Karpas-422 (cell line): Measurements from ENCODE around the gene ITIH2. TPM values are rescaled to one million over a fixed set of nuclear protein-coding genes. Genes with fewer than 3 reads are reported as not detected.

Experiments
- DNase-seq: peaks from one replicate; pipeline ENCODE4 v3.0.0-alpha.2; 2015
- H2AFZ ChIP-seq: fragments of 200-600 bp; sonication (generic); 2 replicates; pipeline ENCODE4 v1.6.1; 2014; ENCODE audit warnings: antibody characterized with exemption, low read length, mixed read lengths
- H3K27ac ChIP-seq: fragments of 200-600 bp; sonication (generic); 2 replicates; pipeline ENCODE4 v1.5.1; 2014; ENCODE audit warnings: mild to moderate bottlenecking, low read length, moderate library complexity
- H3K27me3 ChIP-seq: fragments of 200-600 bp; sonication (generic); 2 replicates; pipeline ENCODE4 v1.6.1; 2014; ENCODE audit warnings: low read length, mixed read lengths
- H3K36me3 ChIP-seq: fragments of 200-600 bp; sonication (generic); 2 replicates; pipeline ENCODE4 v1.6.1; 2014; ENCODE audit warnings: low read length, mixed read lengths; ENCODE audit not compliant: insufficient read depth
- H3K4me1 ChIP-seq: fragments of 200-600 bp; sonication (generic); 2 replicates; pipeline ENCODE4 v1.6.1; 2014; ENCODE audit warnings: mild to moderate bottlenecking, low read length, mixed read lengths
- H3K4me2 ChIP-seq: fragments of 200-600 bp; sonication (generic); 2 replicates; pipeline ENCODE4 v1.6.1; 2014; ENCODE audit warnings: low read length, low read depth, mild to moderate bottlenecking; ENCODE audit not compliant: poor library complexity, severe bottlenecking
- H3K4me3 ChIP-seq: fragments of 200-600 bp; sonication (generic); 2 replicates; pipeline ENCODE4 v1.5.1; 2014; ENCODE audit warnings: mild to moderate bottlenecking, antibody characterized with exemption, low read length, mixed read lengths
- H3K79me2 ChIP-seq: fragments of 200-600 bp; sonication (generic); 2 replicates; pipeline ENCODE4 v1.6.1; 2014; ENCODE audit warnings: mild to moderate bottlenecking, low read length, mixed read lengths
- H3K9ac ChIP-seq: fragments of 200-600 bp; sonication (generic); 2 replicates; pipeline ENCODE4 v1.6.0; 2014; ENCODE audit warnings: low read length
- H3K9me2 ChIP-seq: fragments of 200-600 bp; sonication (generic), shearing (Covaris generic); replicated peaks from 2 replicates; pipeline ENCODE4 v1.6.0; 2014; ENCODE audit warnings: mild to moderate bottlenecking, low read length, moderate library complexity; ENCODE audit not compliant: insufficient read depth
- H3K9me3 ChIP-seq: fragments of 300-700, 200-600 bp; sonication (generic); 2 replicates; pipeline ENCODE4 v1.6.1; 2014; ENCODE audit warnings: low read length, mixed read lengths
- H4K20me1 ChIP-seq: fragments of 200-600 bp; sonication (generic); 2 replicates; pipeline ENCODE4 v1.6.1; 2014; ENCODE audit warnings: mild to moderate bottlenecking, antibody characterized with exemption, low read length, low read depth; ENCODE audit not compliant: insufficient read depth
- total RNA-seq: library from RNA; depleted of rRNA; stranded (reverse); fragments of >200 nt; shearing (Covaris generic); gene quantifications from 2 replicates; pipeline ENCODE4 v1.2.3, GENCODE V29; 2014; ENCODE audit warnings: low replicate concordance

The ITIH2 gene
- total RNA-seq, 1 experiment from 2014 or later, result not detected

DNA sequence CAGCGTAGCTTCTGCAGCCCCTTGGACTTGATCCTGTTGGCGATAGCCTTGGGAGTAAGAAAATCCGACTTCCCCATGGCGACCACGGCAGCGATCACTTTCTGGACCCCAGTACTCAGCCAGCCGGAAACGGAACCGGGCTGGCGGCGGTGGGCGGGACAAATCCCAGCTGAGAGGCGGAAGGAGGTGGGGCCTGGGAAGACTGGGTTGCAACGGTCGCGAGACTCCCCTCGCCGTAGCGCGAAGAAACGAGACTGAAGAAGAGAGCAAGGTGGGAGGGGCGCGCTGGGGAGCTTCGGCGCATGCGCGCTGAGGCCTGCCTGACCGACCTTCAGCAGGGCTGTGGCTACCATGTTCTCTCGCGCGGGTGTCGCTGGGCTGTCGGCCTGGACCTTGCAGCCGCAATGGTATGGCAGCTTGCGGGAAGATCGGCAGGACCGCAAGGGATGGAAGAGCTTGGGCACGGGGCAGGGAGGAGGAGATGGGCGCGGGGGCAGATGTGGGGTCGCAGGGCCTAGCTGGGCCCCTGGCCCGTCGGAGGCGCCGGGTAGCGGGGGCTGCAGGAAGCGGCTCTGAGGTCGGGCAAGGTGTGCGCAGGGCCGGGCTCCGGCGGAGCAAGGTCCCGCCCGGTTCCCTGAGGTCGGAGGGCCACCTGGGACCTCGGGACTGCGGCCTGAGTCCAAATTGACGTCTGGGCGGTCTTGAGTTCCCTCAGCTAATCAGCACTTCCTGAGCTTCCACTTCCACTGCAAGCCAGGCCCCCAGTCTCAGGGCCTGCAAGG lies 84.9 kb downstream of the ITIH2 start, which contains the start of the genes ATP5F1C and KIN:
ATP5F1C (plus strand) TSS at position 321 of the 782 bp plus-strand sequence; CDS start at position 352, 31 bp downstream.
KIN (minus strand) TSS at position 137 of the 782 bp plus-strand sequence; CDS start at position 77, 60 bp downstream.
- no peaks in the 10 kb centered on the region; the same call in 1 of the 2 replicates for H3K9me2 ChIP-seq
- no peaks in the 10 kb centered on the region for H3K9me3 ChIP-seq
- H3K27ac ChIP-seq, result peak within 1 kb of the TSS; percentile 66
- peaks cover 46% of the 10 kb centered on the region for H4K20me1 ChIP-seq
- peaks cover 99% of the 10 kb centered on the region for H3K79me2 ChIP-seq
- no peaks in the 10 kb centered on the region for H3K27me3 ChIP-seq
- H3K4me2 ChIP-seq, result peak within 1 kb of the TSS; percentile 99
- H3K9ac ChIP-seq, result peak within 1 kb of the TSS; percentile 96
- DNase-seq, result peak; percentile 98
- peaks cover 47% of the 10 kb centered on the region for H3K4me1 ChIP-seq
- H2AFZ ChIP-seq, result peak within 1 kb of the TSS; percentile 21; the same call in 1 of the 2 replicates
- H3K36me3 ChIP-seq, result peaks cover 15% of the 10 kb centered on the region
- peak within 1 kb of the TSS; percentile 97 for H3K4me3 ChIP-seq

DNA sequence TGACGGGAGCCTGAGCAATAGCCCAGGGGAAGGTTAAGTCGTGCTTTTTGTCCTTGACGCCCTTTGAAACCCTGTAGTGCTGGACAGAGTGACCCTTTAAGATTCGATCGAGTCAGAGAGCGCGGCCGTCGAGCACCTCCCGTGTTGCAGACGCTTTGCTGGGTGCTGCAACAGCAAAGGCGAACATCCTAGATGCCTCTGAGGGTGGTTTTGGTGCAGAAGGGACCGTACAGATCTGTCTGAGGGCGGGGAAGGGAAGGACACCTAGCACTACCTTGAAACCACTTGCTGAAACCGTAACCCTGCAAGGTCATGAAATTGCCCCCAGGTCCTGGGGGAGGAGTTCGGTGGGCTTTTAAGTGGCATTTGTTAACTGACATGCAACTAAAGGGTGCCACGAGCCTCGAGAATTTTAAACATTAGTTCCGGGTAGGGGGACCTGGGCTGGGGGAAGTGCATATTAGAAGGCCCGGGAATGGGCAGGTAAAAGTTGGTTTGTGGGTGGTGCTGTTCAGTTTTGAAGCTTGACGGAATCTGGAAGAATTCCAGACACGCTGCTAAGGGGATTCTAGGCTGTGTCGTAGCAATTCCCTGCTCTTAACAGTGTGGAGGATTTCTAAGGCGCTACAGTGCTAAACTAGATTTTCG lies 85.6 kb downstream of the ITIH2 start:
- H4K20me1 ChIP-seq, result peaks cover 51% of the 10 kb centered on the region
- H3K79me2 ChIP-seq, result peaks cover 99% of the 10 kb centered on the region
- H3K9me2 ChIP-seq, result no peaks in the 10 kb centered on the region
- H3K4me2 ChIP-seq, result peak overlapping the region; percentile 99
- H3K4me1 ChIP-seq, result peaks cover 47% of the 10 kb centered on the region
- peak overlapping the region; percentile 66 for H3K27ac ChIP-seq
- H3K9ac ChIP-seq, result peak overlapping the region; percentile 96
- H3K36me3 ChIP-seq, result peaks cover 9% of the 10 kb centered on the region
- H3K9me3 ChIP-seq, result no peaks in the 10 kb centered on the region
- no peak overlapping the region for H2AFZ ChIP-seq
- DNase-seq, result peak; percentile 56
- peak overlapping the region; percentile 97 for H3K4me3 ChIP-seq
- no peaks in the 10 kb centered on the region for H3K27me3 ChIP-seq

DNA sequence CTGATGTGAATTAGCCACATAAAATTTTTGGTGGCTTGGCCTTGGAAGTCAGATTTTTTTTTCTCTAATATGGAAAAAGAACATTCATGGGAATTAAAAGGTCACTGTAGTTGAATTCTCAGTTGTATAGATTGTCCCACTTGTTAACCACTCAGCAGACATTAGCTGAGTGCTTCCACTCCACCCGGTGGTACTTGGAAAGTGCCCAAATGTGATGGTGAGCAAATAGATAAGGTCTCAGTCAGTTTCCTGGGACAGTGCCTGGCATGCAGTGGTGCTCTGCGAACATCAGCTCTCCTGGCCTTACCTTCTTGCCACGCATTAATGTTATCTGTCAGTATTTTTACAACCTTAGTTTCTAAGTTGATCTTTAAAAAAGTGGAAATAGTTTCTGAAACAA lies 86.3 kb downstream of the ITIH2 start:
- DNase-seq, result no peak
- Histone ChIP-seq H3K9me2 (no peaks in the 10 kb centered on the region), H3K27me3 (no peaks in the 10 kb centered on the region), H3K79me2 (peaks cover 99% of the 10 kb centered on the region), H3K4me1 (peaks cover 47% of the 10 kb centered on the region), H3K4me3 (peak overlapping the region; percentile 97), H3K27ac (peak overlapping the region; percentile 66; the same call in 1 of the 2 replicates), H4K20me1 (peaks cover 57% of the 10 kb centered on the region), H3K4me2 (peak overlapping the region; percentile 99), H3K9me3 (no peaks in the 10 kb centered on the region), H2AFZ (no peak overlapping the region), H3K9ac (peak overlapping the region; percentile 96), H3K36me3 (peaks cover 14% of the 10 kb centered on the region)

DNA sequence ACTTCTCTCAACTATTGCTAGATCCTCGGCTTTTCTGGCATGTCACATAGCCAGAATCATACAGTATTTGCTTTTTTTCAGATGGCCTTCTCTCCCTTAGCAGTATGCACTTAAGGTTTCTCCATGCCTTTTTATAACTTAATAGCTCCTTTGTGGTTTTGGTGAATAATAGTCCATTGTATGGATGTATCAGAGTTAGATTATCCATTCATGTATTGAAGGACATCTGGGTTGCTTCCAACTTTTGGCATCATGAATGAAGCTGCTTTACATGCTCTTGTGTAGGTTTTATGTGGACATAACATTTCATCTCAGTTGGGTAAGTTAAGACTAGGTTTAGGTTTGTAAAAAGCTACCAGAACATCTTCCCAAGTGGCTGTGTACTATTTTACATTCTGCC lies 89.4 kb downstream of the ITIH2 start:
- Histone ChIP-seq H3K27ac (no peak overlapping the region), H3K36me3 (peaks cover 25% of the 10 kb centered on the region), H3K4me2 (no peak overlapping the region), H2AFZ (no peak overlapping the region), H3K4me1 (peaks cover 34% of the 10 kb centered on the region), H3K4me3 (no peak overlapping the region), H3K9ac (no peak overlapping the region), H3K79me2 (peaks cover 96% of the 10 kb centered on the region), H3K9me3 (no peaks in the 10 kb centered on the region), H3K9me2 (no peaks in the 10 kb centered on the region), H4K20me1 (peaks cover 63% of the 10 kb centered on the region), H3K27me3 (no peaks in the 10 kb centered on the region)
- DNase-seq, result no peak

DNA sequence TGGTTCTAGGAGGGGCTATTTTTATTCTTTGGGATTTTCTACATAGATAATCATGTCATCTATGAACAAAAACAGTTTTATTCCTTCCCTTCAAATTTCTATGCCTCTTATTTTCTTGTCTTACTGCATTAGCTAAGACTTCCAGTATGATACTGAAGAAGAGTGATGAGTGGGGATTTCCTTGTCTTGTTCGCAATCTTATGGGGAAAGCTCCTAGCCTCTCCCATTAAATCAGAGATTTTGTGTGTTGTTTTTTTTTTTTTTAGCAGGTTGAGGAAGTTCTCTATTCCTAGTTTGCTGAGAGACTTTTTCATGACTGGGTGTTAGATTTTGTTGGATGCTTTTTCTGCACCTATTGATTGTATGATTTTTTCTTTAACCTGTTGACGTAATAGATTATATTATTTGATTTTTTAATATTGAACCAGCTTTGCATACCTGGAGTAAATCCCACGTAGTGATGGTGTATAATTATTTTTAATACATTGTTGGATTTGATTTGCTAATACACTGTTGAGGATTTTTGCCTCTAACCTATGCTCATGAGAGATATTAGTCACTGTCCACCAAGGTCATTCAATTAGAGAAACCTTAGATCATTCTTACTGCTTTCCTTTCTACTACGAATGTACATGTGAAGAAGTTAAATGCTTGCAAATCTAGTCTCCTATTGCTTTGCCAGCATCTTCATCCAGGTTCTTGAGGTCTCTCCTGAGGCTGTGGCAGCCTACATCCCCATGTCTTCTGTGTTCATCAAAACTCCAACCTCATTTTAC lies 91.3 kb downstream of the ITIH2 start:
- Histone ChIP-seq H3K4me1 (peaks cover 28% of the 10 kb centered on the region), H4K20me1 (peaks cover 52% of the 10 kb centered on the region)

DNA sequence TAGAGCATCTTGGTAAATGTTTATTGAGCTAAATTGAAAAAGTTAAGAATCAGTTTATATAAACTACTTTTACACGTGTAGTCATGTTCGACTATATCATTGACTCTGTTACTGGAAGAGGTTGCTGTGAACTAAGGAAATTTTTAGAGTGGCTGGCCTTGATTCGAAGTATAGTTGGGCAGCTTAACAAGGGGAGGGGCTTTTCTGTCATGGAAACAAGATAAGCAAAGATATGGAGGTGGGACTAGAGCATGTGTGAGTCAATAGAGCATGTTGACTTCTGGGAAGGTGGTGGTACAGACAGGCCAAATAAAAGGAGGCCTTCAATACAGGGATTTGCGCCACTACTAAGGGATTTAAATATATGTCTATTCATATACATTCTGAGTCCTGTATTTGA lies 92.5 kb downstream of the ITIH2 start:
- H3K27me3 ChIP-seq, result no peaks in the 10 kb centered on the region
- no peak overlapping the region for H3K9ac ChIP-seq
- no peaks in the 10 kb centered on the region for H3K9me3 ChIP-seq
- peaks cover 68% of the 10 kb centered on the region for H3K79me2 ChIP-seq
- H3K27ac ChIP-seq, result no peak overlapping the region
- peaks cover 40% of the 10 kb centered on the region for H3K36me3 ChIP-seq
- H3K4me3 ChIP-seq, result no peak overlapping the region
- no peak for DNase-seq
- H4K20me1 ChIP-seq, result peaks cover 40% of the 10 kb centered on the region
- no peaks in the 10 kb centered on the region for H3K9me2 ChIP-seq
- H2AFZ ChIP-seq, result no peak overlapping the region
- no peak overlapping the region for H3K4me2 ChIP-seq
- peaks cover 17% of the 10 kb centered on the region for H3K4me1 ChIP-seq

More for the DNA sequence above, 91.3 kb downstream of the ITIH2 start:
- Histone ChIP-seq H3K9ac (no peak overlapping the region), H3K27me3 (no peaks in the 10 kb centered on the region), H3K36me3 (peaks cover 37% of the 10 kb centered on the region), H3K4me2 (no peak overlapping the region), H3K4me3 (no peak overlapping the region), H2AFZ (no peak overlapping the region), H3K27ac (no peak overlapping the region), H3K79me2 (peaks cover 80% of the 10 kb centered on the region), H3K9me3 (no peaks in the 10 kb centered on the region), H3K9me2 (no peaks in the 10 kb centered on the region)
- DNase-seq, result no peak

DNA sequence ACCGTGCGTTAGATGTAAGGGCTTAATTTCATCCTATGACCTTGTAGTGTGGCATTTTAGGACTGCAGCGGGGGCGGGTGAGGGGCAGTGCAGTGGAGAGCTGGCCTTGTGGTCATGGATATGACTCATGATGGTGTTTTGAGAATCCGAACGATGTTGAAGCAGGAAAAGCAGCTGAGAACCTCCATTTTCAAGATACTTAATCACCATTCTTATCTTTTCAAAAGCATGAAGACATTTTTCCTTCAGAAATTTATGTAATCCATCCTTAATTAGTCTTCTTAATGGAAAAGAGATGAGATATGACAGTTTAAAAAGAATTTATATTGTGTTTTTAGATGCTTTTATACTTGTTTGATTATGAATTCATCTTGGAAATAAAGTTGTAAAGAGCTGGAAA lies 94.5 kb downstream of the ITIH2 start:
- DNase-seq, result no peak
- peaks cover 53% of the 10 kb centered on the region; the same call in 1 of the 2 replicates for H3K36me3 ChIP-seq

More for the DNA sequence above, 94.5 kb downstream of the ITIH2 start:
- Histone ChIP-seq H3K4me3 (no peak overlapping the region), H3K9me2 (no peaks in the 10 kb centered on the region), H3K27me3 (no peaks in the 10 kb centered on the region), H2AFZ (no peak overlapping the region), H3K4me2 (no peak overlapping the region), H3K4me1 (no peaks in the 10 kb centered on the region; the same call in 1 of the 2 replicates), H4K20me1 (peaks cover 32% of the 10 kb centered on the region), H3K27ac (no peak overlapping the region), H3K9ac (no peak overlapping the region), H3K9me3 (no peaks in the 10 kb centered on the region), H3K79me2 (peaks cover 48% of the 10 kb centered on the region)
